IMR-90 (cell line): ENCODE results near the gene STAP1. TPM values are rescaled to one million over a fixed set of nuclear protein-coding genes. Genes with fewer than 3 reads are reported as not detected.

ENCODE experiments used
- ATAC-seq: fragments of 200-7000 bp; cut with Tn5 transposase; 2 replicates; pipeline ENCODE4 v1.9.1; 2020; ENCODE audit warnings: low read depth, mild to moderate bottlenecking, moderate library complexity
- BruUV-seq: library from RNA; stranded (reverse); fragments of 400-500 nt; replicated peaks from 2 replicates; lab custom pipeline; 2021; lab: Mats Ljungman, UMichigan
- CTCF ChIA-PET: fragments of 300-600 bp; formaldehyde crosslinking; extraction: SDS; loops from one replicate; lab custom pipeline; 2021; ENCODE audit warnings: antibody characterized with exemption; lab: Yijun Ruan, JAX
- POLR2A ChIA-PET: fragments of 300-600 bp; sonication (Branson Sonifier 250); formaldehyde crosslinking; loops from one replicate; lab custom pipeline; 2022; ENCODE audit warnings: antibody characterized with exemption; ENCODE audit not compliant: unreplicated experiment; lab: Charles Lee
- DNase-seq: peaks from one replicate; pipeline ENCODE4 v3.0.0; 2013
- H2AFZ ChIP-seq: replicated peaks from 2 replicates; pipeline ENCODE3; 2013; ENCODE audit warnings: low read length, mild to moderate bottlenecking; ENCODE audit not compliant: poor library complexity
- H2AK5ac ChIP-seq: 2 replicates; pipeline ENCODE4 v1.6.1; 2013; ENCODE audit warnings: low read depth, low read length, inconsistent platforms
- H2AK9ac ChIP-seq: replicated peaks from 2 replicates; pipeline ENCODE3; 2013; ENCODE audit warnings: mild to moderate bottlenecking, low read depth, low read length, moderate library complexity; ENCODE audit not compliant: poor library complexity
- H2BK120ac ChIP-seq: 2 replicates; pipeline ENCODE4 v1.6.1; 2013; ENCODE audit warnings: low read depth, low read length, inconsistent platforms
- H2BK15ac ChIP-seq: 3 replicates; pipeline ENCODE4 v1.6.1; 2013; ENCODE audit warnings: low read depth, low read length, inconsistent platforms
- H2BK20ac ChIP-seq: 2 replicates; pipeline ENCODE4 v1.6.1; 2013; ENCODE audit warnings: low read depth, mild to moderate bottlenecking, inconsistent platforms, low read length, moderate library complexity
- H2BK5ac ChIP-seq: 2 replicates; pipeline ENCODE4 v1.6.1; 2013; ENCODE audit warnings: mild to moderate bottlenecking, low read depth, low read length, inconsistent platforms; ENCODE audit not compliant: poor library complexity, severe bottlenecking
- H3K14ac ChIP-seq: replicated peaks from 2 replicates; pipeline ENCODE4 v1.6.1; 2013; ENCODE audit warnings: low read depth, low read length, inconsistent platforms
- H3K18ac ChIP-seq: 2 replicates; pipeline ENCODE4 v1.6.1; 2013; ENCODE audit warnings: low read depth, low read length, control low read depth
- H3K23ac ChIP-seq: 2 replicates; pipeline ENCODE4 v1.6.1; 2013; ENCODE audit warnings: low read depth, low read length, inconsistent platforms
- H3K27ac ChIP-seq: 2 replicates; pipeline ENCODE4 v1.5.1; 2013; ENCODE audit warnings: mild to moderate bottlenecking, control low read depth, low read length; ENCODE audit not compliant: insufficient read depth
- H3K27me3 ChIP-seq: 2 replicates; pipeline ENCODE4 v1.6.1; 2013; ENCODE audit warnings: low read length; ENCODE audit not compliant: control insufficient read depth, insufficient read depth
- H3K36me3 ChIP-seq: 2 replicates; pipeline ENCODE4 v1.6.1; 2013; ENCODE audit warnings: low read length, mixed read lengths; ENCODE audit not compliant: control insufficient read depth, insufficient read depth
- H3K4ac ChIP-seq: 2 replicates; pipeline ENCODE4 v1.6.1; 2013; ENCODE audit warnings: low read depth, low read length, inconsistent platforms
- H3K4me1 ChIP-seq: 2 replicates; pipeline ENCODE4 v1.6.1; 2013; ENCODE audit warnings: low read length, mixed read lengths; ENCODE audit not compliant: control insufficient read depth, insufficient read depth
- H3K4me2 ChIP-seq: 2 replicates; pipeline ENCODE4 v1.6.1; 2013; ENCODE audit warnings: low read depth, mild to moderate bottlenecking, control low read depth, low read length, moderate library complexity
- H3K4me3 ChIP-seq: 2 replicates; pipeline ENCODE4 v1.5.1; 2013; ENCODE audit warnings: low read depth, mild to moderate bottlenecking, control low read depth, low read length, moderate library complexity; ENCODE audit not compliant: insufficient read depth
- H3K56ac ChIP-seq: 2 replicates; pipeline ENCODE4 v1.6.1; 2013; ENCODE audit warnings: low read length, inconsistent platforms; ENCODE audit not compliant: insufficient read depth; ENCODE audit errors: extremely low read depth
- H3K79me1 ChIP-seq, 2 experiments: 2 replicates each; pipeline ENCODE4 v1.6.1; 2013; ENCODE audit warnings: low read length in 2 of 2, inconsistent platforms in 1 of 2, low read depth in 1 of 2
- H3K9ac ChIP-seq: 2 replicates; pipeline ENCODE4 v1.6.1; 2013; ENCODE audit warnings: low read depth, low read length, control low read depth
- H3K9me1 ChIP-seq: 2 replicates; pipeline ENCODE4 v1.6.1; 2013; ENCODE audit warnings: low read length, inconsistent platforms; ENCODE audit not compliant: insufficient read depth
- H3K9me3 ChIP-seq: 2 replicates; pipeline ENCODE4 v1.6.1; 2013; ENCODE audit warnings: low read length; ENCODE audit not compliant: control insufficient read depth, insufficient read depth
- H4K20me1 ChIP-seq: 2 replicates; pipeline ENCODE4 v1.6.1; 2013; ENCODE audit warnings: low read length, inconsistent platforms; ENCODE audit not compliant: insufficient read depth
- H4K5ac ChIP-seq: 2 replicates; pipeline ENCODE4 v1.6.1; 2013; ENCODE audit warnings: mild to moderate bottlenecking, low read depth, low read length, control low read depth
- H4K8ac ChIP-seq, 2 experiments: 2 replicates each; pipeline ENCODE4 v1.6.1; 2013; ENCODE audit warnings: low read depth in 2 of 2, low read length in 2 of 2, control low read depth in 1 of 2, inconsistent platforms in 1 of 2
- H4K91ac ChIP-seq: 2 replicates; pipeline ENCODE4 v1.6.1; 2013; ENCODE audit warnings: low read depth, low read length, inconsistent platforms; ENCODE audit not compliant: insufficient read depth
- CEBPB ChIP-seq: IDR thresholded peaks from 2 replicates; pipeline ENCODE4 v1.6.1; 2012; ENCODE audit warnings: low read depth, low read length, improper control_type of control experiment
- CHD1 ChIP-seq: IDR thresholded peaks from 2 replicates; pipeline ENCODE4 v1.6.1; 2012; ENCODE audit warnings: low read depth, low read length, improper control_type of control experiment
- CTCF ChIP-seq: conservative IDR thresholded peaks from 2 replicates; pipeline ENCODE4 v1.5.1; 2012; ENCODE audit warnings: mild to moderate bottlenecking, low read depth, low read length, improper control_type of control experiment
- FOS ChIP-seq: fragments of 150-350 bp; IDR thresholded peaks from 2 replicates; pipeline ENCODE4 v1.6.1; 2016; ENCODE audit warnings: low read depth, low read length
- MXI1 ChIP-seq: IDR thresholded peaks from 2 replicates; pipeline ENCODE4 v1.6.1; 2012; ENCODE audit warnings: low read depth, mild to moderate bottlenecking, low read length, moderate library complexity, borderline replicate concordance
- POLR2A ChIP-seq: IDR thresholded peaks from 2 replicates; pipeline ENCODE4 v1.6.1; 2012; ENCODE audit warnings: mild to moderate bottlenecking, low read depth, low read length
- RCOR1 ChIP-seq: IDR thresholded peaks from 2 replicates; pipeline ENCODE4 v1.6.1; 2012; ENCODE audit warnings: mild to moderate bottlenecking, low read length, improper control_type of control experiment; ENCODE audit not compliant: insufficient replicate concordance
- SMC3 ChIP-seq: fragments of 150-350 bp; IDR thresholded peaks from 2 replicates; pipeline ENCODE4 v1.6.1; 2016; ENCODE audit warnings: low read depth, mild to moderate bottlenecking, antibody characterized with exemption, low read length, moderate library complexity
- USF2 ChIP-seq: fragments of 150-350 bp; IDR thresholded peaks from 2 replicates; pipeline ENCODE4 v1.6.1; 2017; ENCODE audit warnings: mild to moderate bottlenecking, antibody characterized with exemption, low read length, low read depth
- WGBS, 2 experiments: methylation state at CpG; one replicate each; pipeline versions ENCODE4 v1.1.5 to v1.1.7; 2013; ENCODE audit warnings: missing lambda C conversion rate in 2 of 2; ENCODE audit not compliant: insufficient read length in 1 of 2; ENCODE audit errors: extremely low coverage in 2 of 2; 5-methylcytosine and 5-hydroxymethylcytosine counted together
- dilution Hi-C: fragments of 300-500 bp; cut with HindIII; formaldehyde crosslinking; loops from one replicate; pipeline ENCODE4 v1.14.3; 2018; ENCODE audit warnings: low sequenced_read_pairs; ENCODE audit not compliant: unreplicated experiment
- in situ Hi-C: fragments of 300-500 bp; cut with MboI; formaldehyde crosslinking; loops from 3 replicates; pipeline ENCODE4 v1.14.3; 2019; ENCODE audit warnings: low sequenced_read_pairs, inconsistent platforms, mixed read lengths
- intact Hi-C: fragments of 100-400 bp; cut with micrococcal nuclease; formaldehyde crosslinking; loops from 2 replicates; pipeline ENCODE4 v1.10.0; 2022
- polyA plus RNA-seq, 3 experiments: library from polyadenylated mRNA; depleted of rRNA; stranded (reverse); fragments of >200 nt; gene quantifications; 2 replicates each; pipeline ENCODE4 v1.2.3, GENCODE V29; 2012; ENCODE audit warnings: low replicate concordance in 1 of 3
- total RNA-seq: library from RNA; depleted of rRNA; stranded (reverse); fragments of >200 nt; gene quantifications from 2 replicates; pipeline ENCODE4 v1.2.3, GENCODE V29; 2012

STAP1 gene
- total and polyA plus RNA-seq, 2 of the 4 experiments (the other 2 are of a cell fraction): not detected

GRCh38 chr4:67575232-67576058 lies 16.9 kb downstream of the STAP1 start:
- no peak overlapping the region for H2BK120ac ChIP-seq
- no peak for TF ChIP-seq CTCF
- no peak for TF ChIP-seq MXI1
- TF ChIP-seq SMC3: no peak
- TF ChIP-seq RCOR1: no peak
- no peak for TF ChIP-seq CHD1
- no peak for TF ChIP-seq POLR2A
- TF ChIP-seq FOS: no peak
- TF ChIP-seq CEBPB: no peak
- TF ChIP-seq USF2: no peak
- dilution Hi-C loops: no loop called here
- no peak overlapping the region for H3K9ac ChIP-seq
- ChIA-PET CTCF (no interaction called here), POLR2A (no interaction called here)
- no peak overlapping the region for H3K56ac ChIP-seq
- no peak overlapping the region for H2AK5ac ChIP-seq
- no peaks in the 10 kb centered on the region for H4K20me1 ChIP-seq
- H3K27me3 ChIP-seq: no peaks in the 10 kb centered on the region
- H3K4me1 ChIP-seq: no peaks in the 10 kb centered on the region
- no peak overlapping the region for H3K23ac ChIP-seq
- H3K14ac ChIP-seq: no peak overlapping the region
- no peak overlapping the region for H3K4ac ChIP-seq
- no peaks in the 10 kb centered on the region for H3K9me3 ChIP-seq
- H2BK15ac ChIP-seq: no peak overlapping the region
- no peak overlapping the region for H3K27ac ChIP-seq
- no peaks in the 10 kb centered on the region for H3K9me1 ChIP-seq
- H3K79me1 ChIP-seq: no peaks in the 10 kb centered on the region
- H2BK5ac ChIP-seq: no peak overlapping the region
- intact Hi-C loops: no loop called here
- in situ Hi-C loops: no loop called here
- no peak overlapping the region for H2BK20ac ChIP-seq
- H4K5ac ChIP-seq: no peak overlapping the region
- H4K91ac ChIP-seq: no peak overlapping the region
- DNase-seq (no peak), ATAC-seq (no peak)
- WGBS, 2 experiments: no CpG with 5 or more reads among the region's 13 CpGs
- H3K4me2 ChIP-seq: no peak overlapping the region
- no peak overlapping the region for H3K18ac ChIP-seq
- H3K36me3 ChIP-seq: no peaks in the 10 kb centered on the region
- H4K8ac ChIP-seq: no peak overlapping the region
- BruUV-seq: no TSS peak
- H3K4me3 ChIP-seq: no peak overlapping the region
- H2AK9ac ChIP-seq: no peak overlapping the region
- no peak overlapping the region for H2AFZ ChIP-seq
